ENCODE measurements around the gene POLD3. TPM values are rescaled to one million over a fixed set of nuclear protein-coding genes. Genes with fewer than 3 reads are reported as not detected.

POLD3 gene
- total RNA-seq, 6 experiments from 2014 or later: 10.1 to 17.5 (median 15.3) TPM

DNA sequence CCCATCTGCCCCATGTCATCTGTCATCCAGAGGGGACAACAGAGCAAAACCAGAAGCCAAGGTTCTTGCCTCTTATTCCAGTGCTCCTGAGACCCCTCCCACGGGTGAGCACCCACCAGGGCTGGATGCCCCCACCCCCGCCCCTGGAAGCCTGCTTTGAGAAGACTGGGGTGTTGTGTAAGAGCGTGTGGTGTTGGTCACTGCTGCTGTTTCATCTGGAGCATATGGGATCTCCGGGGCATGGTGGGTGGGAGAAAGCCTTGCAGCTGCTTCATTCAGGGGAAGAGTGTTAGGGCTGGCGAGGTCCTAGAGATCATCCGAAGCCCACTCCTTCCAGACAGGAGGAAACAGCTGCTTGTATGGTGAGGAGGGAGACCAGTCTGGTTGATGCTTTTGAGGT lies 84.7 kb downstream of the POLD3 start:
- peaks cover 32% of the 10 kb centered on the region for H3K4me1 Mint-ChIP-seq (ENCODE audit: low read depth)
- TF ChIP-seq, protein P1, sequence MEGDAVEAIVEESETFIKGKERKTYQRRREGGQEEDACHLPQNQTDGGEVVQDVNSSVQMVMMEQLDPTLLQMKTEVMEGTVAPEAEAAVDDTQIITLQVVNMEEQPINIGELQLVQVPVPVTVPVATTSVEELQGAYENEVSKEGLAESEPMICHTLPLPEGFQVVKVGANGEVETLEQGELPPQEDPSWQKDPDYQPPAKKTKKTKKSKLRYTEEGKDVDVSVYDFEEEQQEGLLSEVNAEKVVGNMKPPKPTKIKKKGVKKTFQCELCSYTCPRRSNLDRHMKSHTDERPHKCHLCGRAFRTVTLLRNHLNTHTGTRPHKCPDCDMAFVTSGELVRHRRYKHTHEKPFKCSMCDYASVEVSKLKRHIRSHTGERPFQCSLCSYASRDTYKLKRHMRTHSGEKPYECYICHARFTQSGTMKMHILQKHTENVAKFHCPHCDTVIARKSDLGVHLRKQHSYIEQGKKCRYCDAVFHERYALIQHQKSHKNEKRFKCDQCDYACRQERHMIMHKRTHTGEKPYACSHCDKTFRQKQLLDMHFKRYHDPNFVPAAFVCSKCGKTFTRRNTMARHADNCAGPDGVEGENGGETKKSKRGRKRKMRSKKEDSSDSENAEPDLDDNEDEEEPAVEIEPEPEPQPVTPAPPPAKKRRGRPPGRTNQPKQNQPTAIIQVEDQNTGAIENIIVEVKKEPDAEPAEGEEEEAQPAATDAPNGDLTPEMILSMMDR (IDR thresholded peaks at IDR 0.05): no peak
- H3K27me3 Mint-ChIP-seq (ENCODE audit: insufficient read depth): no peaks in the 10 kb centered on the region
- no peak for DNase-seq
- H3K4me3 Mint-ChIP-seq: no peak overlapping the region
- no peak overlapping the region for H3K27ac Mint-ChIP-seq
- no peaks in the 10 kb centered on the region for H3K36me3 Mint-ChIP-seq (ENCODE audit: low read depth)
- H3K9me3 Mint-ChIP-seq: no peaks in the 10 kb centered on the region; the same call in 1 of the 2 replicates

DNA sequence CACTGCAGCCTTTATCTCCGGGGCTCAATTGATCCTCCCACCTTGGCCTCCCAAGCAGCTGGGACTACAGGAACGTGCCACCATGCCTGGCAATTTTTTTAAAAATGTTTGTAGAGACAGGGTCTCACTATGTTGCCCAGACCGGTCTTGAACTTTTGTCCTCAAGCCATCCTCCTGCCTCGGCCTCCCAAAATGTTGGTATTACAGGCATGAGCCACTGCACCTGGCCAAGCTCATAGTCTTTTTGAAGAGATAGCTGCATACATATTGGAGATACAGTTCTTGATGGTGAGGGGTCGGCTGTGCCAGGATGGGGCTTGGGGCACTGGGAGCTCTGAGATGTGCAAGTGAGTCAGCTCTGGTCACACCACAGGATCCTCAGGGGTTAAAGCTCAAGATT lies 85.7 kb downstream of the POLD3 start:
- Mint-ChIP-seq H3K36me3 (ENCODE audit: low read depth) (no peaks in the 10 kb centered on the region), H3K9me3 (no peaks in the 10 kb centered on the region), H3K4me1 (ENCODE audit: low read depth) (peaks cover 29% of the 10 kb centered on the region), H3K27me3 (ENCODE audit: insufficient read depth) (no peaks in the 10 kb centered on the region; the same call in 1 of the 2 replicates), H3K27ac (no peak overlapping the region), H3K4me3 (no peak overlapping the region)
- TF ChIP-seq, protein P1 (IDR thresholded peaks at IDR 0.05): no peak
- no peak for DNase-seq

DNA sequence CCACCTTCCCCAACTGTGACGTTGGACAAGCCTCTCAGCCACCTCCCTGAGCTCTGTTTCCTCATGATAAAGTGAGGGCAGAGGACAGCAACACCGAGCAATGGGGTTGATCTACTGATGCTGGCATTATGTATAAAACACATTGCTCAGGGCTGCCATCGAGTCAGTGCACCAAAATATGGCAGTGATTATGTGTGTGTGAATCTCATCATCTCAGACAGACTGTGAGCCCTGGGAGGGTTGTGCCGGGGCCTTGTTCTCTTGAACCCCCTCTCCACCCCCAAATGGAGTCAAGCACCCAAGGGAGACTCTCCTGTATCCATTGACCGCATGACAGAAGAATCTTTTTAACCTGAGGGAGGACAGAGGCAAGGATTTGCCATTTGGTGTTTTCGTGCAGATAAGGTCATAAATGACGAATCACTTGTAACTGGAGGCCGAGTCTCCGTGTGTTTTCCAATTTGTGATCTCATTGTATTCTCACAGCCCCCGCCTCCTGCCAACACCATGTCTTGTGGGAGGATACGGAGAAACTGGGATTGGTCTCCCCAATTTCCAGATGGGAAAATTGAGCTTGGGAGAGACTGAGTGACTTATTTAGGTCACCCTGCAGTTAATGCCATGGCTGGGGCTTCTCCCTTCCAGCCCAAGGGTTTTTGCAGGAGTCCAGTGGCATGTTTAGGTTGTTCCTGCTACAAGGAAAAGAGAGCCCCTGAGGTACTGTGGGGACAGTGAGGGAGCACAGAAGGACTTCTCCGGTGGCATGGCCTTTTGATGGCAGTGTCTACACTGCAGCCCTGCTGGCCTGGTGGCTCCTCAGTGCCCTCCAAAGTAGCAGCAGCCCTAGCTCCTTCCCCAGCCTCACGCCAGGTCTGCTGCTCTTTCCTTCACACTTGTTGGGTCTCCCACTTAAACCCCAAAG lies 86.5 kb downstream of the POLD3 start:
- no peak for DNase-seq
- Mint-ChIP-seq H3K36me3 (ENCODE audit: low read depth) (no peaks in the 10 kb centered on the region), H3K27me3 (ENCODE audit: insufficient read depth) (peaks cover under 1% of the 10 kb centered on the region; the same call in 1 of the 2 replicates), H3K4me3 (no peak overlapping the region), H3K9me3 (no peaks in the 10 kb centered on the region), H3K27ac (no peak overlapping the region), H3K4me1 (ENCODE audit: low read depth) (peaks cover 22% of the 10 kb centered on the region)
- TF ChIP-seq, protein P1 (IDR thresholded peaks at IDR 0.05): no peak

DNA sequence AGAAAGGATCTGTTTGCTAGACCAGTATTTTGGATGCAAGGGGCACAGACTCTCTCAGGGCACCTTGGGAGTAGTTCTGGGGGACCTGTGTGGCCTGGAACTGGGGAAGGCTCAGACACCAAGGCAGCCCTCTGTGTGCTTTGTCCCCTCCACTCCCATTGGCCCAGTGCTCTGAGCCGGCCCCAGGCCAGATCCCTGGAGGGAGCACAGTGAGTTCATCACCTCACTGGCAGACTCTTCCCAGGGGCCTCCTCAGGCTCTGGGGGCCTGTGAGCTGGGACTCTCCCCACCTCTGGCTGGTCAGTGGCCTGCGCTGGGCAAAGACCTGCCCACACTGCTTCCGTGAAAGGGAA lies 87.1 kb downstream of the POLD3 start:
- Mint-ChIP-seq H3K4me3 (no peak overlapping the region), H3K4me1 (ENCODE audit: low read depth) (peaks cover 24% of the 10 kb centered on the region), H3K36me3 (ENCODE audit: low read depth) (no peaks in the 10 kb centered on the region), H3K9me3 (no peaks in the 10 kb centered on the region), H3K27ac (no peak overlapping the region), H3K27me3 (ENCODE audit: insufficient read depth) (peaks cover 2% of the 10 kb centered on the region; the same call in 1 of the 2 replicates)
- TF ChIP-seq, protein P1 (IDR thresholded peaks at IDR 0.05): no peak
- no peak for DNase-seq

DNA sequence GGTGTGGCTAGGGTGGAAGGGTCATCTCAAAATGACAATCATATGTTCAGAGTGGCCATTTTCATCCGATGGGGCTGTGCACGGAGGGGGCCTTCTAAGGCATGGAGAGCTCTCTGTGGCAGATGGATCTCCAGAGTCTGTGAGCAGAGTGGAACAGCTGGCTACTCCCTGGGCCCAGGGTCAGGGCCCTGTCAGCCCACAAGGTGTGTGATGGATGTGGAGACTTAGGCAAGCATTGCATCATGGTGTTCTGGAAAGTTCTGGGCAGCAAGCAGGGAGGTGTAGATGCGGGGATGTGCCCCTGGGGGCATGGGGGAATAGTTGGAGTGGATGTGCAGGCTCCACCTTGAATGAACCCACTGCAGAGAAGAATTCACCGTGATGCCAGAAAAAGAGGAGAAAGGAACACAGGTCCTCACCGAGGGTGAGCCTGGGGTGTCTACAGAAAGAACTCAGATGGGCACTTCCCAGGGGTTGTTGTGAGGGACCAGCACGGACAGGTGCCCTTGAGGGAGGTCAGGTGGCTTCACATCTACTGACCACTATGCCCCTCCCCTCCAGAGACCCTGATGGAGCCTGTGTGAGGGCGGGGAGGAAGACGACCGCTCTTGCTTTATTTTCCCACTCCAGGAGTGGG lies 87.8 kb downstream of the POLD3 start:
- no peak overlapping the region for H3K27ac Mint-ChIP-seq
- no peaks in the 10 kb centered on the region for H3K36me3 Mint-ChIP-seq (ENCODE audit: low read depth)
- H3K9me3 Mint-ChIP-seq: no peaks in the 10 kb centered on the region
- H3K27me3 Mint-ChIP-seq (ENCODE audit: insufficient read depth): peaks cover 2% of the 10 kb centered on the region; the same call in 1 of the 2 replicates
- no peak overlapping the region for H3K4me3 Mint-ChIP-seq
- TF ChIP-seq, protein P1 (IDR thresholded peaks at IDR 0.05): no peak
- DNase-seq: no peak
- H3K4me1 Mint-ChIP-seq (ENCODE audit: low read depth): peaks cover 20% of the 10 kb centered on the region
